ENCODE data around the gene NDUFS5.
"Not testable (repeated sequence)": the region's sequence is repeated elsewhere in the genome, so short reads cannot be mapped to it uniquely, and the experiment has no call there.

Gene NDUFS5

GRCh38 chr1:39026051-39026865 lies at the start of gene NDUFS5:
NDUFS5 (plus strand) TSS chr1:39026350; CDS start chr1:39028725, 2,375 bp downstream.
- H3K36me3 ChIP-seq (ENCODE audit: insufficient read depth) = no peaks in the 10 kb centered on the region
- peak within 1 kb of the TSS; percentile 84 for H3K9ac ChIP-seq
- peak within 1 kb of the TSS; percentile 79 for H3K27ac ChIP-seq
- H3K4me2 ChIP-seq = peak within 1 kb of the TSS; percentile 72
- peaks cover 16% of the 10 kb centered on the region for H3K79me2 ChIP-seq (ENCODE audit: insufficient read depth, low read depth)
- H3K4me3 ChIP-seq (IDR thresholded peaks at IDR 0.05; ENCODE audit: insufficient read depth, low read depth, low read length) = peak within 1 kb of the TSS; percentile 55
- H2AFZ ChIP-seq (ENCODE audit: low read depth) = peak within 1 kb of the TSS; percentile 66
- no peaks in the 10 kb centered on the region for H3K27me3 ChIP-seq (ENCODE audit: insufficient read depth, low read depth)
- TF ChIP-seq, protein P1, sequence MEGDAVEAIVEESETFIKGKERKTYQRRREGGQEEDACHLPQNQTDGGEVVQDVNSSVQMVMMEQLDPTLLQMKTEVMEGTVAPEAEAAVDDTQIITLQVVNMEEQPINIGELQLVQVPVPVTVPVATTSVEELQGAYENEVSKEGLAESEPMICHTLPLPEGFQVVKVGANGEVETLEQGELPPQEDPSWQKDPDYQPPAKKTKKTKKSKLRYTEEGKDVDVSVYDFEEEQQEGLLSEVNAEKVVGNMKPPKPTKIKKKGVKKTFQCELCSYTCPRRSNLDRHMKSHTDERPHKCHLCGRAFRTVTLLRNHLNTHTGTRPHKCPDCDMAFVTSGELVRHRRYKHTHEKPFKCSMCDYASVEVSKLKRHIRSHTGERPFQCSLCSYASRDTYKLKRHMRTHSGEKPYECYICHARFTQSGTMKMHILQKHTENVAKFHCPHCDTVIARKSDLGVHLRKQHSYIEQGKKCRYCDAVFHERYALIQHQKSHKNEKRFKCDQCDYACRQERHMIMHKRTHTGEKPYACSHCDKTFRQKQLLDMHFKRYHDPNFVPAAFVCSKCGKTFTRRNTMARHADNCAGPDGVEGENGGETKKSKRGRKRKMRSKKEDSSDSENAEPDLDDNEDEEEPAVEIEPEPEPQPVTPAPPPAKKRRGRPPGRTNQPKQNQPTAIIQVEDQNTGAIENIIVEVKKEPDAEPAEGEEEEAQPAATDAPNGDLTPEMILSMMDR (conservative IDR thresholded peaks at IDR 0.05; ENCODE audit: low read depth, low read length) = no peak
- peaks cover 7% of the 10 kb centered on the region for H3K4me1 ChIP-seq (ENCODE audit: low read depth, poor library complexity, severe bottlenecking)
- H4K20me1 ChIP-seq (ENCODE audit: insufficient read depth) = no peaks in the 10 kb centered on the region

GRCh38 chr1:38977399-38978244 lies 48.5 kb upstream of the NDUFS5 start:
- H3K9ac ChIP-seq; H3K36me3 ChIP-seq (ENCODE audit: insufficient read depth); H3K79me2 ChIP-seq (ENCODE audit: insufficient read depth, low read depth); H3K4me2 ChIP-seq; H3K4me3 ChIP-seq (IDR thresholded peaks at IDR 0.05; ENCODE audit: insufficient read depth, low read depth, low read length); H2AFZ ChIP-seq (ENCODE audit: low read depth); H4K20me1 ChIP-seq (ENCODE audit: insufficient read depth); H3K27me3 ChIP-seq (ENCODE audit: insufficient read depth, low read depth); H3K4me1 ChIP-seq (ENCODE audit: low read depth, poor library complexity, severe bottlenecking); H3K27ac ChIP-seq: not testable (repeated sequence)

GRCh38 chr1:38978245-38978542 lies 48.0 kb upstream of the NDUFS5 start:
- H3K79me2 ChIP-seq (ENCODE audit: insufficient read depth, low read depth); H3K9ac ChIP-seq; H3K36me3 ChIP-seq (ENCODE audit: insufficient read depth); H3K4me2 ChIP-seq; H3K4me3 ChIP-seq (IDR thresholded peaks at IDR 0.05; ENCODE audit: insufficient read depth, low read depth, low read length); H3K27me3 ChIP-seq (ENCODE audit: insufficient read depth, low read depth); H2AFZ ChIP-seq (ENCODE audit: low read depth); H3K27ac ChIP-seq; H4K20me1 ChIP-seq (ENCODE audit: insufficient read depth); H3K4me1 ChIP-seq (ENCODE audit: low read depth, poor library complexity, severe bottlenecking): not testable (repeated sequence)

- H4K20me1 ChIP-seq (ENCODE audit: insufficient read depth); H3K36me3 ChIP-seq (ENCODE audit: insufficient read depth); H3K9ac ChIP-seq; H2AFZ ChIP-seq (ENCODE audit: low read depth); H3K4me2 ChIP-seq; H3K4me1 ChIP-seq (ENCODE audit: low read depth, poor library complexity, severe bottlenecking); H3K79me2 ChIP-seq (ENCODE audit: insufficient read depth, low read depth); H3K27me3 ChIP-seq (ENCODE audit: insufficient read depth, low read depth); H3K27ac ChIP-seq; H3K4me3 ChIP-seq (IDR thresholded peaks at IDR 0.05; ENCODE audit: insufficient read depth, low read depth, low read length): not testable (repeated sequence)
Observed at GRCh38 chr1:38979380-38979779, 46.8 kb upstream of the NDUFS5 start.

GRCh38 chr1:38989979-38990378 lies 36.2 kb upstream of the NDUFS5 start:
- H3K79me2 ChIP-seq (ENCODE audit: insufficient read depth, low read depth) = peaks cover 38% of the 10 kb centered on the region
- peak overlapping the region; percentile 67; the same call in 1 of the 2 replicates for H3K9ac ChIP-seq
- H2AFZ ChIP-seq (ENCODE audit: low read depth) = peak overlapping the region; percentile 98; the same call in 1 of the 2 replicates
- peaks cover 13% of the 10 kb centered on the region for H4K20me1 ChIP-seq (ENCODE audit: insufficient read depth)
- TF ChIP-seq, protein P1 (conservative IDR thresholded peaks at IDR 0.05; ENCODE audit: low read depth, low read length) = no peak
- 0 out of 2 replicates have a peak overlapping the region, but pooled peaks have one; percentile 47 for H3K27ac ChIP-seq
- peaks cover 26% of the 10 kb centered on the region for H3K4me1 ChIP-seq (ENCODE audit: low read depth, poor library complexity, severe bottlenecking)
- H3K27me3 ChIP-seq (ENCODE audit: insufficient read depth, low read depth) = no peaks in the 10 kb centered on the region
- peak overlapping the region; percentile 86 for H3K4me2 ChIP-seq
- H3K36me3 ChIP-seq (ENCODE audit: insufficient read depth) = no peaks in the 10 kb centered on the region; the same call in 1 of the 2 replicates
- no peak overlapping the region for H3K4me3 ChIP-seq (IDR thresholded peaks at IDR 0.05; ENCODE audit: insufficient read depth, low read depth, low read length)

All from KMS-11 (cell line).